GM12892 (cell line): ENCODE measurements around the gene ANKRD44.

Experiments
- POLR2A ChIP-seq: IDR thresholded peaks from 2 replicates; pipeline ENCODE4 v1.6.1; 2011; ENCODE audit warnings: low read depth, low read length, control low read depth
- TAF1 ChIP-seq: IDR thresholded peaks from 2 replicates; pipeline ENCODE4 v1.6.1; 2011; ENCODE audit warnings: low read depth, mild to moderate bottlenecking, control low read depth, low read length, borderline replicate concordance

GRCh38 chr2:197353393-197354168 is 43.0 kb upstream of the ANKRD44 start:
- TF ChIP-seq TAF1, result no peak
- no peak for TF ChIP-seq POLR2A
